HG03103 (cell line): ENCODE data around the gene RASSF10.

ENCODE experiments used
- ATAC-seq: cut with Tn5 transposase; IDR thresholded peaks from one replicate; pipeline ENCODE4 v1.9.1; 2021; ENCODE audit warnings: low read depth; ENCODE audit not compliant: unreplicated experiment

Gene RASSF10

GRCh38 chr11:12993626-12994025 lies 15.5 kb upstream of the RASSF10 start:
- no peak for ATAC-seq

GRCh38 chr11:12994476-12994875 lies 14.6 kb upstream of the RASSF10 start:
- no peak for ATAC-seq

GRCh38 chr11:12995188-12995587 lies 13.9 kb upstream of the RASSF10 start:
- ATAC-seq: no peak

GRCh38 chr11:12995823-12996222 lies 13.3 kb upstream of the RASSF10 start:
- ATAC-seq: no peak

- ATAC-seq: no peak
Observed at GRCh38 chr11:12997168-12997567, 11.9 kb upstream of the RASSF10 start.

- ATAC-seq: no peak
Observed at GRCh38 chr11:12998336-12998735, 10.8 kb upstream of the RASSF10 start.

GRCh38 chr11:12999597-12999996 lies 9.5 kb upstream of the RASSF10 start:
- no peak for ATAC-seq

- no peak for ATAC-seq
Observed at GRCh38 chr11:13000116-13000515, 9.0 kb upstream of the RASSF10 start.

GRCh38 chr11:13000721-13001120 lies 8.4 kb upstream of the RASSF10 start:
- ATAC-seq: no peak

GRCh38 chr11:13003736-13004493 lies 5.2 kb upstream of the RASSF10 start:
- ATAC-seq: no peak

- no peak for ATAC-seq
Observed at GRCh38 chr11:13007182-13008060, 1.7 kb upstream of the RASSF10 start.

GRCh38 chr11:13008061-13008435 lies 1.1 kb upstream of the RASSF10 start:
- no peak for ATAC-seq

GRCh38 chr11:13009476-13009920 lies 382 bp downstream of the RASSF10 start:
- ATAC-seq: no peak

- ATAC-seq: no peak
Observed at GRCh38 chr11:13009921-13010748, 1.0 kb downstream of the RASSF10 start.

GRCh38 chr11:13010749-13011465 lies 1.8 kb downstream of the RASSF10 start:
- no peak for ATAC-seq

GRCh38 chr11:13011466-13012055 lies 2.4 kb downstream of the RASSF10 start:
- ATAC-seq: no peak

GRCh38 chr11:13012056-13012661 lies 3.0 kb downstream of the RASSF10 start:
- no peak for ATAC-seq

GRCh38 chr11:13013054-13013488 lies 4.0 kb downstream of the RASSF10 start:
- no peak for ATAC-seq

GRCh38 chr11:13015753-13016152 lies 6.6 kb downstream of the RASSF10 start:
- ATAC-seq: no peak
